NCI-H510A (cell line): Measurements from ENCODE around the gene PLA2G2F.
A peak's percentile ranks its signal among the peaks of the same experiment; 100 is the strongest.

Experiments
- DNase-seq: peaks from one replicate; lab custom pipeline; 2025; lab: John Stamatoyannopoulos, UW

The PLA2G2F gene

GRCh38 chr1:20143318-20143717, 4.2 kb downstream of the PLA2G2F start:
- no peak for DNase-seq

- no peak for DNase-seq
These were observed 4.8 kb downstream of the PLA2G2F start for GRCh38 chr1:20143734-20144565.

GRCh38 chr1:20147846-20148570, 8.9 kb downstream of the PLA2G2F start:
- DNase-seq = no peak

- DNase-seq = no peak
These were observed 9.7 kb downstream of the PLA2G2F start for GRCh38 chr1:20148571-20149500.

GRCh38 chr1:20149601-20150325, 10.6 kb downstream of the PLA2G2F start:
- DNase-seq = no peak

- DNase-seq = no peak
These were observed 11.2 kb downstream of the PLA2G2F start for GRCh38 chr1:20150326-20150705.

- DNase-seq = no peak
These were observed 11.8 kb downstream of the PLA2G2F start for GRCh38 chr1:20150969-20151368.

GRCh38 chr1:20151906-20152598, 12.9 kb downstream of the PLA2G2F start:
- DNase-seq = peak; percentile 88

- DNase-seq = no peak
These were observed 13.4 kb downstream of the PLA2G2F start for GRCh38 chr1:20152599-20152930.

- no peak for DNase-seq
These were observed 13.9 kb downstream of the PLA2G2F start for GRCh38 chr1:20153000-20153418.

GRCh38 chr1:20154301-20154831, 15.2 kb downstream of the PLA2G2F start:
- no peak for DNase-seq

GRCh38 chr1:20158358-20159070, 19.4 kb downstream of the PLA2G2F start:
- peak; percentile 87 for DNase-seq

GRCh38 chr1:20160034-20160433, 20.9 kb downstream of the PLA2G2F start:
- DNase-seq = no peak

GRCh38 chr1:20164694-20165202, 25.6 kb downstream of the PLA2G2F start:
- no peak for DNase-seq

- no peak for DNase-seq
These were observed 26.4 kb downstream of the PLA2G2F start for GRCh38 chr1:20165522-20165951.

GRCh38 chr1:20166051-20166450, 26.9 kb downstream of the PLA2G2F start:
- DNase-seq = no peak

- DNase-seq = no peak
These were observed 28.0 kb downstream of the PLA2G2F start for GRCh38 chr1:20167126-20167525.

GRCh38 chr1:20168564-20169491, 29.7 kb downstream of the PLA2G2F start:
- DNase-seq = no peak

- DNase-seq = no peak
These were observed 30.8 kb downstream of the PLA2G2F start for GRCh38 chr1:20169932-20170331.
